GM21526 (cell line): ENCODE measurements around the gene TNIK.
"Not testable (repeated sequence)": the region's sequence is repeated elsewhere in the genome, so short reads cannot be mapped to it uniquely, and the experiment has no call there.

Experiments used
- ATAC-seq: cut with Tn5 transposase; IDR thresholded peaks from one replicate; pipeline ENCODE4 v1.9.1; 2021; ENCODE audit warnings: moderate library complexity; ENCODE audit not compliant: unreplicated experiment, low FRiP score

Gene TNIK

DNA sequence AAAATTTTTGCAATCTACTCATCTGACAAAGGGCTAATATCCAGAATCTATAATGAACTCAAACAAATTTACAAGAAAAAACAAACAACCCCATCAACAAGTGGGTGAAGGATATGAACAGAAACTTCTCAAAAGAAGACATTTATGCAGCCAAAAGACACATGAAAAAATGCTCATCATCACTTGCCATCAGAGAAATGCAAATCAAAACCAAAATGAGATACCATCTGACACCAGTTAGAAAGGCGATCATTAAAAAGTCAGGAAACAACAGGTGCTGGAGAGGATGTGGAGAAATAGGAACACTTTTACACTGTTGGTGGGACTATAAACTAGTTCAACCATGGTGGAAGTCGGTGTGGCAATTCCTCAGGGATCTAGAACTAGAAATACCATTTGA is 36.1 kb downstream of the TNIK start:
- ATAC-seq, result not testable (repeated sequence)

DNA sequence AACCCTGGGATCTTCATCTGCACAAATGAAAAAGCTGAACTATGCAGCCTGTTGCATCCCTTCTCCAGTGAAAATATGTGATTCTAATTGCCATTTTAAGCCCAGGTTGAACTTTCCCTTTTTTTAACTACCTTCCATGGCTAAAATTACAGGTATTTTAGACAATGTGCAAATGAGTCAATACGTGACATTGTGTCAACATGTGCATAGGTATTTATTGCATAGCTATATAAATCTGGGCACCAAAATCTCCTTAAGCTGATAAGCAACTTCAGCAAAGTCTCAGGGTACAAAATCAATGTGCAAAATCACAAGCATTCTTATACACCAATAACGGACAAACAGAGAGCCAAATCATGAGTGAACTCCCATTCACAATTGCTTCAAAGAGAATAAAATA is 37.4 kb downstream of the TNIK start:
- ATAC-seq, result not testable (repeated sequence)

DNA sequence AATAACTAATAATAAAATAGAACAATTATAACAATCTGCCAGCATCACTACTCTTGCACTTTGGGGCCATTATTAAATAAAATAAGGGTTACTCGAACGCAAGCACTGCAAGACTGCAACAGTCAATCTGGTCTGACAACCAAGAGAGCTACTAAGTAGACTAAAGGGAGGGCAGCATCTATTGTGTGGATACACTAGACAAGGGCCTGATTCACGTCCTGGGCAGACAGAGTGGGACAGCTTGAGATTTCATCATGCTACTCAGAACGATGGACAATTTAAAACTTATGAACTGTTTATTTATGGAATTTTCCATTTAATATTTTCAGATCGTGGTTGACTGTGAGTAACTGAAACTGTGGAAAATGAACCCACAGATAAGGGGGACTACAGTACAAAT is 39.5 kb downstream of the TNIK start:
- no peak for ATAC-seq

DNA sequence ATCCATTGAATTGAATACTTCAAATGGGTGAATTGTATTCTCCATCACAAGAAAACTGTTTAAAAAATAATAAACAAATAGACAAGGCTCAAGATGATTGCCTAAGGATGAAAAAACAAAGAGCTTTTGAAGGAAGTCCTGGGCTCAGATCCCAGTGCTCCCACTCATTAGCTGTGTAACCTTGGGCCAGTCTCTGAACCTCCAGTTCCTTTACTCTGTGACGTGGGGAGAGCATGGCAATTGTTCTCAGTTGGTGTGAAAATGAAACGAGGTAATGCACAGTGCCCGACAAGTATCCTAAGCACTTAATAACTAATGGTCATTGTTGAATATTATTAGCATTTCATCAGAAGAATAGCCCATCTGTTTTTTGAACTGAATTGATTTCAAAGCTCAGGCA is 40.7 kb downstream of the TNIK start:
- no peak for ATAC-seq

DNA sequence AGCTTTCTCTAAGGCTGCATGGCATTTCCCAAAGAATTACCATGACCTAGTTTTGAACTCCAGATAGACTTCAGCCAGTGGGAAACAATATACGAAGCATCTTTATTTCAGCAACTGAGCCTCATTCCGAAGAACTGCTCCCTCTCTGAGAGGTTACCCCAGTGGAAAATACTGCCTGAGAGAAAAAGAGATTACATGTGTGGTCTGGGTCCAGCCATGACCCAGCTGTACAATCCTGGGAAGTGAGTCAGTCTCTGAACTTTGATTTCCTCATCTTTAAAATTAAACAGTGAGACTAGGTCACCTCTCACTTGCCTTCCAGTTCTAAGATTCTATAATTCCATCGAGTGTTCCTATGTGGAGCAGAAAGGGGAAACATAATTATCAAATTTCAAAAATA is 42.4 kb downstream of the TNIK start:
- ATAC-seq, result no peak

DNA sequence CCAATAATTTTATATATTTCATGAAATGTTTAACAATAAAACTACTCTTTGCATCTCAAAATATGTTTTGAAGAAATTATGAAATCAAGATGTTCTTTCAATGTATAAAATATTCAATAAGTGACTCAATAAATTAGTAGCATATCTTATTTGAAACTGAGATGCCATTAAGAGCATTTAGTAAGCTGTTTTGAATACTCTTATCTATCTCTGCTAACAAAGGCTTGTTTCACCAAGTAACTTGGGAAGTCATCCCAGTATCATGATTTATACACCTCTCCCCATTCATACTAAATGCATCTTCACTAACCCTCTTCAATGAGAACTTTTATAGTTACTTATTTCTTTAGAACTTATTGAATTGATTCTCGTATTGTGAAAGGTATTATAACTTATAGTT is 43.1 kb downstream of the TNIK start:
- no peak for ATAC-seq

DNA sequence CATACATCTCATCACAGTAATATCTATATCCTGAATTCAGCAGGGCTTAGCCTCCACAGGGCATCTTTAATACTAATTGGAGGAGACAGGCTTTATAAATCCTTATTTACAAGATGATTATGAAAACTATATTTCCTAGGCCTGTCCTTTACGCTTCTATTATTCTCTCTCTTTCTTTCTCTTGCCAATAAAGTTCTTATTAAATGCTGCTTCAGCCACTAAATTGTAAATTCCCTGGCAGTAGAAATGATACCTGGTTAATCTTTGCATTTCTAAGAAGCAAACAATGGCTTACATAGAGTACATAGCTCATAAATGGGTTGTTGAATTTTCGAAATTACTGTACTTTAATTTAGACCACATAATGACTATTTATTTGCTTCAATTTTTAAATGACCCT is 43.5 kb downstream of the TNIK start:
- ATAC-seq, result no peak

DNA sequence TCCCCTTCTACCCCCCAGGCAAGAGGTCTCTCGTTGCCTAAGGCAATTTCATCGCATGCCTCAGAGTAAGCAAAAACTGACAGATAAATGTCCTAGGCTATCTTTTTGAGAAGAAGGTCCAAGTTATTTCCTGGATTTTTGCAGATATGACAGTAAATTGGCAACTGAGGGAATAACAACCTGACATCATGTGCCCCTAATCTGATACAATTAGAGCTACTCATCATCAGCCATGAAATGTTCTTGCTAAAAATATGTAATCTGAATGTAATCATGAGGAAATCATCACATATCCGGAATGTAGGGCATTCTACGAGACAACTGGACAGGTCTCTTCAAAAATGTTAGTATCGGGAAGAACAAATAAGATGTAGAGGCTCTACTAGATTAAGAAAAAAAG is 44.1 kb downstream of the TNIK start:
- ATAC-seq, result no peak

DNA sequence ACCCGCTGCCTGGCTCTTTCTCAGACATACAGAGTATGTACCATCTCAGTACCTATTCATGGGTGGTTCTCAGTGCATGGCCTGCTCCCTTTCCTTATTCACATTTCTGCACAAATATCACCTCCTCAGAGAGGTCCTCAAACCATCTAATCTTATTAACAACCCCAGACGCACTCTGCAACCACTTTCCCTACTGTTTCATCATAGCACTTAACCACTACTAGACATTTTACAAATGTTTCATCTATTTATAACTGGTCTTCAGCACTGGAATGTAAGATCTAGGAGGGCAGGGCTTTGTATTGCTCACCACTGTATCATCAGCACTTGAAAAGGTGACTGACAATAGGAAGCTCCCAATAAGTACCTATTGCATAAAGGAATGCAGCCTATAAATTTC is 45.1 kb downstream of the TNIK start:
- no peak for ATAC-seq

DNA sequence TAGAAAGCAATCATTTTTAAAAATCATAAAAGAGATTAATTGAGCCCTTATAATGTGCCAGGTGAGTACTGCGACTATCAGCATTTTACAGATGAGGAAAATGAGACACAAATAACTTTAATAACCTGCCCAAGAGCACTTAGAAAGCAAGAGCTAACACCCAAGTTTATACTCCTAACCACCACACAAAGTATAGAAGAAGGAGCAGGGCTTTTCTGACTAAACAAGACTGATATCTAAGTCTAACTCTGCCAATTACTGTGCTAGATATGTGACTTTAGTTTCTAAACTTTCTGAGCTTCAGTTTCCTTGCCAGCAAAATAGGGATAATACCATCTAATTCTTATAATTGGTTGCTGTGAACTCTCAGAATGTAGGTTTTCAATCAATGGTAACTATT is 47.7 kb downstream of the TNIK start:
- no peak for ATAC-seq

DNA sequence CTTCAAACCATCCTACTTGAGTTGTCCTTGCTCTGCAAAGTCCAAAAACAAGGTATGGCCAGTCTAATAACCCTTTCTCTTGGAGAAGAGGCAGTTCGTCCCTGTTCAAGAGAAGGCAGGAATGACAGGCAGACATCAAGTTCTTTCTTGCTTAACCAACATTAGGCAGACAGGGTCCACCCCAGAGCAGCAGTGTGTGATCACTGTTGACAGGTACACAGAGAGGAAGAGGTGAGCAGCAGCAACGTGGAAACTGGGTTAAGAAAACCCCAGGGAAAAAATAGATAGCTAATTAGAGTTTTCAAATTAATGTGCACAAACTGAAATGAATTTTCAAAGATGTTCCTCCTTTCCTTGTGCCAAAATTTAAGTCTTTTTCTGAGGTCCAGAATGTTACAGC is 48.2 kb downstream of the TNIK start:
- no peak for ATAC-seq

DNA sequence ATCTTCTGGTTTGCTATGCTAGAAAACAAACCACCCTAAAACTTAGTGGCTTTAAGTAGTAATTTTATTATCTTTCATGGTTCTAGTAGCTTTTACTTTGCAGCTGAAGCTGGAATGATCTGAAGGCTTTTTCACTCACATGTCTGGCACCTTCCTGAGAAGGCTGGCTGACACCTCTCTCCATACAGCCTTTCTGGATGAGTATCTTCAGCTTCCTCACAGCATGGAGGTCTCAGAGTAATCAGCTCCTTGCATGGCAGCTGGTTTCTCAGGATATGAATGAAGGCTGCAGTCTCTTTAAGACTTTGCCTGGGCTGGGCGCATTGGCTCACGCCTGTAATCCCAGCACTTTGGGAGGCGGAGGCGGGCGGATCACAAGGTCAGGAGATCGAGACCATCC is 50.0 kb downstream of the TNIK start:
- ATAC-seq, result no peak

DNA sequence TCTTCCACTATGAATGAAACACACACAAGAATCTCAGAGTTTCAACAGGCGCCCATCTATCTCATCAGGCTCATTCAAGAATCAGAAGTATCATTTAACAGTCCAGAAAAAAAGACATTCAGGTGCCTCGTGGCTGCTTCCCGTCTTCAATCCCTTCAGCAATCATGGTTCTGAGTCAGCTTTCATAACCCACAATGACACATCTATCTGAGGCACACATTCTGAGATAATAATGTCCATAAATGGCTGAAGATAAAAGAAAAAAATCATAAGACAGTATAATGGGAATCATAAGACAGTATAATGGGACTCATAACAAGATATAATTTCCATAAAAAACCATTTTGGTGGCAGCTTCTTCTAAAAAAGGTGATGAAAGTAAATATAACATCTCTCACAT is 52.4 kb downstream of the TNIK start:
- ATAC-seq, result no peak

DNA sequence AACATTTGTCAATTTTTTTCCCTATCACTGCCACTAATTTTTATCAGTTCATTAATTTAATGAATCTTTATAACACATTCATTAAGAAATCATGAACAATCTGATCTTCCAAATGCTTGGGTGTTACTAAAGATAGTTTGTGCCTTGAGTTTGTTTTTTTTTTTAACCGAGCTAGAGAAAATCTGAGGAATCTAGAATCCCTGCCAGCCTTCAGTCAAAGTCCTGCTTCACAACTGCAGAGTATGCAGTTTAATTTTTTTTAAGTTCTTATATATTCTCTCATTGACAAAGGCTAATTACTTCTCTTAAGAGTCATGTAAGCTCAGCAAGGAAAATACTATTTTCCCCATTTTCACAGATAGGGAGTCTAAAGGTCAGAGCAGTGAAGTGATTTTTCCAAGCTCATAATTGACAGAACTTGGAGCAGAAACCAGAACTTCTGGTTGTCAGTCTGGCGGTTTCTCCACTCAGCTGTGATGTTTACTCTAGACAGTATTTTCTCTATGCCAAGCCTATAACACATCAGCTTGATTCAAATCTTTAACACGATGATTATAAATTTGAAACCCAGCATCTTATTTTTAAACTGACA is 55.7 kb downstream of the TNIK start:
- ATAC-seq, result no peak

DNA sequence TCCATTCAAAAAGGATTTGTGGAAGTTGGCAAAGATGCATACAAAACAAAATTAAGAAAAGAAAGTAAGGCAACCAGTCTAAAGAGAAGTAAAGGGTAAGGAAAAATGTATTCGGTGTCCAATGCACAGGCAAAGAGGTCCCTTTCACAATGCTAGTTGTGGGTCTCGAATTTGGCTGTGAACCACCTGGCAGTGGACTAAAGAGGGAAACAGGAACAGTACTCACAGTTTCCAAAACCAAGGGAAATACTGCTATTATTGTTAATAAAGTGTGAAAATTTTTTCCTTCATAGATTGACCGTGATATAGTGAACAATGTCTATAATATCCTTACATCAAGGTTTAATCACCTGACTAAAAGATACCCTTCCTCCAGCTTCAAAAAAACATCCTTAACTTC is 57.9 kb downstream of the TNIK start:
- ATAC-seq, result no peak

DNA sequence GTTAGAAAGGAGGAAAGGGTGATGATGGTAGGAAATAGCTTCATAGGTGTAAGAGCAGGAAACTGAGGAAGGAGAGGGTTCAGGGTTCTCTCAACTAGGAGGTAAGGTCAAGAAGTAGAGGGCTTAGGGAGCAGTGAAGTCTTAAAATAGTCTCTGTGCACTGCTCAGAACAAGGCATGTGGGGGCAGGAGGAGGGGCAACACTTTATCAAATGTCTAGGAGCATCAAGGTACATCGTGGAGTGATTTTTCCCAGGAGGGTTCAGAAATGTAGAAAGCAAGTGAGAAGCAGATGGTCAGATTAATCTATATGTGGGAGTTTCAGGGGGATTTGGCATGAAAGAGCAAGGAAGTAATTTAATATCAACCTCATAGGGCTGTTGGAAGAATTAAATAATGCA is 58.8 kb downstream of the TNIK start:
- ATAC-seq, result no peak

DNA sequence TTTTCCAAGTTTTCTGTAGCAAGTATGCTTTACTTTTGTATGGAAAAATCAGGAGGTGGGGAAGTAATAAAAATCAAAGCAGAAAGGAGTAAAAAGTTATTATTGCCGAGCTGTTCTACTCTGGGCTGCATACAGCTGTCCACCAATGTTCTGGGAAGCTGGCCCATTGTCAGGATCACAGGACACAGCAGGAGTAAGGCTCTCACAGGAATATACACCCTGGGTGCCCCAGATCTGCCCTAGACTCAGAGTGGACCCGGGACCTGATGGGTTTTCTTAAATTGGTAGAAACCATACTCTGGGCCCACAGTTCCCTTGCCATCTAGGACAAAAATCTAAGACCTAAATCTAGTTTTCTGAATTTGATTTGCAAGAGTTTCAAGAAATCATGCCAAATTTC is 60.4 kb downstream of the TNIK start:
- ATAC-seq, result no peak

DNA sequence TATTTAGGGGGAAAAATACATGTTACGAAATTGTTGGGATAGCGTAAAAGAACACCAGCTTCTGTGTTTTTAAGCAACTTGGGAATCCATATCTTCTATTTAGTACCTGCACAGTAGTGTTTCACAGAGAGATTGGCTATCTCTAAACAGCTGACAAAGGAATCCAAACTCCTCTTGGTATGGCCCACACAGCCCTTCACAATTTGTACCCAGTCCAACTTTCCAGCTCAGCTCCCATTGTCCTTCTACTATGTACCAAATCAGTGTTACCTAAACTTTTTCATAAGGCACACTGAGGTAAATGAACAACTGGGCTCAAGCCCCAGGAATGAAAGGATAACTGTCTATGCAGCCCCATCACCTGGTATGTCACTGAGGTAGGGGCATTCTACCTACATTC is 61.9 kb downstream of the TNIK start:
- no peak for ATAC-seq

DNA sequence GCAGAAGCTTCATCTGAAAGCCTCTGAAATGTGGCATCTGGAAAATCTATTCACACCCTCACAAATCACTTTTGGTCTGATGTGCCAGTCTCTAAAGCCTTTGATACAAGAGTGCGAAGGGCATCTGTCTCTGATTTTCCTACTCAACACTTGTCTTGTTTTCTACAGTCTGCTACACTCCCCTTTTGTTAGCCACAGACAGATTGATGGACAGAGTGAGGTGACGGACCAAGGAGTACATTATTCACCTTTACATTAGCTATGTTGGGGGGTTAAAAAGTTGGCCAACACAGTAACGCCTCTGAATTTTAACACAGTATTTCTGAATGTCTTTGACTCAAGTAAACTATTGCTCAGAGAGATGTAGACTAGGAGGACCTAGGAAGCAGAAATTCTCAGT is 63.1 kb downstream of the TNIK start:
- no peak for ATAC-seq

DNA sequence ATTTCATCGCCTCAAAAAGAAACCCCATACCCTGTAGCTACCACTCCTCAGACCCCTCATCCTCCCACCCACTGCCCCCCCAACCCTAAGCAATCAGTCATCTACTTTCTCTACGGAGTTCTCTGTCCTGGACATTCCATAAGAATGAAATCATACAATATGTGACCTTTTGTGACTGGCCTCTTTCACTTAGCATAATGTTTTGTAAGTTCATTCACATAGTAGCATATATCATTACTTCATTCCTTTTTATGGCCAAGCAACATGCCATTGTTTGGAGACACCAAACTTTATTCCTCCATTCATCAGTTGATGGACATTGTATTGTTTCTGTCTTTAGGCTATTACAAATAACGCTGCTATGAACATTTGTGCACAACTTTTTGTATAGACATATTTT is 64.2 kb downstream of the TNIK start:
- ATAC-seq, result no peak

DNA sequence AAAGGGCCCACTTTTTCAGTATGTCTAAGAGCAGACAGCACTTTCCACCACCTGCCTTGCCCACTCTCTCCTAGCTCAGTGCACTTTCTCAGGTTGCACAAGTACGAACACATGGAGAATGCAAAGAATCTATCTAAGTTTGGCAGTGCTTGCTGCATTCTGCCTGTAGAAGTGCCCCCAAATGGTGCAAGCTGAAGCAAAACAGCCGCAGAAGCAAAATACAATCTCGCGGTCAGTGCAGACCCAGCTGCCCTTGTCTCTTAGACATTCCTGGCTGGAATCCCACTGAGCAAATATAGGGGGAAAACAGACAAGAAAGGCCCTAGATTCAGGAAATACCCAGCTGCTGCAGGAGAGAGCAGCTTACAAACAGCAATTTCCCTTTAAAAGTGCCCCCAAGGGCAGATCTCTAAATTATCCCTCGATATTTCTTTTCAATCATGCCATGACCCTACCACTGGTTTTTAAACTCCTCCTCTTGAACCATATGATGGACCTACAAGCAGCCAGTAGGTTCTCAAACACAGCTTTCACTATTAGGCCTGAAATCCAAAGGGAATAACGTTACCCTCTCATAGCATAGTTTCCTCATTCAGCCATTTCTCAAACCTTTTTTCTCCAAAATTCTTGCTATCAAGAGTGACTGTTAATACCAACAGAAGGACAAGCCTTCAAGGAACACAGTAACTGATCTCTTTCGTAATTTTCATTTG is 67.0 kb downstream of the TNIK start:
- no peak for ATAC-seq

DNA sequence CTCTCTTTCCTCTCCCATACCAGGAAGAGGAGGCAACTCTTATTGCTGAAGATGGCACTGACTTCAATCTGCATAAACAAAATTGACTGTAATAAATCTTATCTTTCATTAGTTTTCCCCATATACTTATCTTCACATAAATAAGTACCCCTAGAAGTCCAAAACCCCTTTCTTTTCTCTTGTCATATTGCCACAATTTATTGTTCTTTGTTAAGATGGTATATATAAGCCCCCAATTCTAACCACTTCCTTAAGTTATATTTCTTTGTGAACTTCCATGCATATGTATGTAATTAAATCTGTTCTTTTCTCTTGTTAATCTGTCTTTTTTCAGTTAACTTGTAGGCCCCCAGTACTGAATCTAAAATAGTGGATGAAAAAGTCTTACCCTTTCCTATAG is 68.8 kb downstream of the TNIK start:
- no peak for ATAC-seq
